ENCODE data around the gene FAM151A. TPM values are rescaled to one million over a fixed set of nuclear protein-coding genes. Genes with fewer than 3 reads are reported as not detected.

Gene FAM151A
- total RNA-seq, 1 donor from 2014 or later, result not detected

DNA sequence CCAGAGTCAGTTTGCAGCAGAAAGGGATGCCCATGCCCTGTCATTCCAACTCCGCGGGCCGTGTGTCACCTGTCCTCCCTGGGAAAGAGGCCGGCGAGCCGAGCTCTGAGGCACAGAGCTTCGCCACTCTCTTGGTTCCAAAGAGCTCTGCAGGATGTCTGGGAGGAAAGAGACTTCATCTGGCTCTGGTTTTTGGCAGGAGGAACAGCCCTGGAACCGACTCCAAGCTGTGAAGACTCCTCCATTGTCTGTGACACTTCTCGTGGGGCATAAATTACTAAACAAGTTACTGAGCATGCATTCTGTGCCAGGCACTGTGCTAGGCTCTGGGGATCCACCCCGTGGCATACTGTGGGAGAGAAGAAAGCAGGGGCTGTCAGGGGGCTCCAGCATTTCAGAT is 3.9 kb upstream of the FAM151A start:
- Histone ChIP-seq H3K36me3 (no peaks in the 10 kb centered on the region), H3K27ac (no peak overlapping the region), H3K4me1 (no peaks in the 10 kb centered on the region), H3K4me3 (no peak overlapping the region), H3K27me3 (ENCODE audit: low read depth) (no peaks in the 10 kb centered on the region), H3K9me3 (no peaks in the 10 kb centered on the region)
- DNase-seq (no peak), ATAC-seq (no peak)
- TF ChIP-seq, protein P1, sequence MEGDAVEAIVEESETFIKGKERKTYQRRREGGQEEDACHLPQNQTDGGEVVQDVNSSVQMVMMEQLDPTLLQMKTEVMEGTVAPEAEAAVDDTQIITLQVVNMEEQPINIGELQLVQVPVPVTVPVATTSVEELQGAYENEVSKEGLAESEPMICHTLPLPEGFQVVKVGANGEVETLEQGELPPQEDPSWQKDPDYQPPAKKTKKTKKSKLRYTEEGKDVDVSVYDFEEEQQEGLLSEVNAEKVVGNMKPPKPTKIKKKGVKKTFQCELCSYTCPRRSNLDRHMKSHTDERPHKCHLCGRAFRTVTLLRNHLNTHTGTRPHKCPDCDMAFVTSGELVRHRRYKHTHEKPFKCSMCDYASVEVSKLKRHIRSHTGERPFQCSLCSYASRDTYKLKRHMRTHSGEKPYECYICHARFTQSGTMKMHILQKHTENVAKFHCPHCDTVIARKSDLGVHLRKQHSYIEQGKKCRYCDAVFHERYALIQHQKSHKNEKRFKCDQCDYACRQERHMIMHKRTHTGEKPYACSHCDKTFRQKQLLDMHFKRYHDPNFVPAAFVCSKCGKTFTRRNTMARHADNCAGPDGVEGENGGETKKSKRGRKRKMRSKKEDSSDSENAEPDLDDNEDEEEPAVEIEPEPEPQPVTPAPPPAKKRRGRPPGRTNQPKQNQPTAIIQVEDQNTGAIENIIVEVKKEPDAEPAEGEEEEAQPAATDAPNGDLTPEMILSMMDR (IDR thresholded peaks at IDR 0.05), result no peak
- intact Hi-C loops (cut with DNase I), result no loop called here

- intact Hi-C loops (cut with DNase I), result no loop called here
- DNase-seq, result no peak
- no peaks in the 10 kb centered on the region for H3K36me3 ChIP-seq
- no peak overlapping the region for H3K27ac ChIP-seq
- H3K9me3 ChIP-seq, result no peaks in the 10 kb centered on the region
- TF ChIP-seq, protein P1 (IDR thresholded peaks at IDR 0.05), result no peak
- no peak overlapping the region for H3K4me3 ChIP-seq
- ATAC-seq, result peak in 1 of 2 donors; percentile 37
- H3K4me1 ChIP-seq, result no peaks in the 10 kb centered on the region
- H3K27me3 ChIP-seq (ENCODE audit: low read depth), result peaks cover 3% of the 10 kb centered on the region
Measured at GRCh38 chr1:54624466-54625464, 1.4 kb upstream of the FAM151A start.

DNA sequence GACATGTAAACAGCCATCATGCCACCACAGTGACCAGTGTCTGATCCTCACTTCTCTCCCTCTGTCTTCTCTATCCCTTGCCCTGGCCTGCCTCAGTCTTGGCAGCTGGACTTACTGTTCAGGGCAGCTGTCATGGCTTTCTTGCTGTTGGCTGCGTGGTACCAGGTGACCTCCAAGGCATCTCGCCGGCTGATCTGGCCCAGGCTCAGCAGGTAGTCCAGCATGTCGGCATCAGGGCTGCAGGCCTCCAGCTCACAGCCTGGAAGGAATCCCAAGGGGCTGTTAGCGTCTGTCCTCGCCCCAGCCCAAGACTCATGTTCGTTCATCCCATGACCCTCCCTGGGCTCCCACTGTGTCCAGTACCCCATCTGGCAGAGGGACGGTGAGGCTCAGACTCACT is 3.6 kb downstream of the FAM151A start:
- no peak for DNase-seq
- H3K4me3 ChIP-seq, result no peak overlapping the region
- H3K4me1 ChIP-seq, result no peaks in the 10 kb centered on the region
- no peak overlapping the region for H3K27ac ChIP-seq
- TF ChIP-seq, protein P1 (IDR thresholded peaks at IDR 0.05), result no peak
- H3K36me3 ChIP-seq, result no peaks in the 10 kb centered on the region
- H3K27me3 ChIP-seq (ENCODE audit: low read depth), result peaks cover 6% of the 10 kb centered on the region
- intact Hi-C loops (cut with DNase I), result no loop called here
- no peak for ATAC-seq
- no peaks in the 10 kb centered on the region for H3K9me3 ChIP-seq

DNA sequence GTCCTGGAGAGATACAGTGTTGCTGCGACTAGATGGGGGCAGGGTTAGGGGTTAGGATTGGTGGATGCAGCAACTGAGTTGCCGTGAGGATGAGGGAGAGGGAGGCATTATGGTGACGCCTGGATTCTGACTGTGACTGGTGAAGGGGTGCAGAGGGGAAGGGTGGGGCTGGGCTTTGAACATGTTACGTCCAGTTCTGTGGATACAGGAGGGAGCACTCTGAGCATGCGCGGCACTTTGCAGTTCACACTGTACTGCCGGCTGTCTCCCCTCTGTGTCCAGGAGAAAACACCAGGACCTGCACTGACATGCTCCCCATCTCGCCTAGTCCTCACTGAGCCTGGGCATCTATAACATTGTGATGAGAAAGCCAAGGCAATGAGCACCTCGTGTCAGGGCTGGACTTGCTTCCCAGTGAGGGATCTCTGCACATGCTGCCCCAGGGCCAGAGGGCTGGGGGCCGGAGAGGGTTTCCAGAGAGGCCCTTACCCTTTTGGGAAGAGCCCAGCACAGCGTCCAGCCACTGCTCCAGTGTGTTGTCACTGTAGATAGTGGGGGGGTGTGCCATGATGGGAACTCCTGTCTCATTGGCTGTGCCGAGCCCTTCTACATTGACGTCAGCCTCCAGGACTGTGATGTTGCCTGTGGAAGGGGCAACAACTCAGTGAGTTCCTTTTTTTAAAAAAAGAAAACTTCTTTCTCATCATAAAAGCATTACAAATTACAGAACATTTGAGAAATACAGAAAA is 7.6 kb downstream of the FAM151A start:
- no peaks in the 10 kb centered on the region for H3K9me3 ChIP-seq
- DNase-seq (no peak), ATAC-seq (peak; percentile 12 to 30)
- H3K36me3 ChIP-seq, result no peaks in the 10 kb centered on the region
- TF ChIP-seq, protein P1 (IDR thresholded peaks at IDR 0.05), result no peak
- H3K27me3 ChIP-seq (ENCODE audit: low read depth), result peaks cover 6% of the 10 kb centered on the region
- H3K4me1 ChIP-seq, result no peaks in the 10 kb centered on the region
- no peak overlapping the region for H3K4me3 ChIP-seq
- H3K27ac ChIP-seq, result no peak overlapping the region
- intact Hi-C loops (cut with DNase I), result no loop called here

GRCh38 chr1:54614563-54614962 is 8.8 kb downstream of the FAM151A start:
- Histone ChIP-seq H3K9me3 (no peaks in the 10 kb centered on the region), H3K4me1 (no peaks in the 10 kb centered on the region), H3K36me3 (no peaks in the 10 kb centered on the region), H3K27ac (no peak overlapping the region), H3K27me3 (ENCODE audit: low read depth) (peaks cover under 1% of the 10 kb centered on the region), H3K4me3 (no peak overlapping the region)
- ATAC-seq (no peak), DNase-seq (no peak)
- TF ChIP-seq, protein P1 (IDR thresholded peaks at IDR 0.05), result no peak
- intact Hi-C loops (cut with DNase I), result no loop called here

Data from lower lobe of right lung (tissue), 2 donors.